SU-DHL-6 (cell line): Measurements from ENCODE around the gene IFI35.
A peak's percentile ranks its signal among the peaks of the same experiment; 100 is the strongest.

Experiments used
- H2AFZ ChIP-seq: fragments of 200-600 bp; sonication (generic); 2 replicates; pipeline ENCODE4 v1.6.1; 2014; ENCODE audit warnings: low read depth, mild to moderate bottlenecking, moderate library complexity, mixed read lengths, antibody characterized with exemption, low read length; ENCODE audit not compliant: severe bottlenecking
- H3F3A ChIP-seq: fragments of 200-600 bp; shearing (Covaris generic); 2 replicates; pipeline ENCODE4 v1.6.0; 2016; ENCODE audit warnings: antibody characterized with exemption, mild to moderate bottlenecking; ENCODE audit not compliant: insufficient read depth
- H3K27ac ChIP-seq: fragments of 200-600 bp; sonication (generic); 2 replicates; pipeline ENCODE4 v1.5.1; 2016; ENCODE audit warnings: low read depth, mild to moderate bottlenecking, low read length, moderate library complexity, mixed read lengths
- H3K27me3 ChIP-seq: fragments of 200-600 bp; sonication (generic), shearing (Covaris generic); 2 replicates; pipeline ENCODE4 v1.6.0; 2014; ENCODE audit warnings: mild to moderate bottlenecking, low read length
- H3K36me3 ChIP-seq: fragments of 200-600 bp; sonication (generic); 2 replicates; pipeline ENCODE4 v1.6.1; 2014; ENCODE audit warnings: mild to moderate bottlenecking, low read length, mixed read lengths
- H3K4me2 ChIP-seq: fragments of 300-600, 200-600 bp; shearing (Covaris generic), sonication (generic); 2 replicates; pipeline ENCODE4 v1.6.0; 2014; ENCODE audit warnings: low read length, low read depth, mild to moderate bottlenecking; ENCODE audit not compliant: poor library complexity, severe bottlenecking
- H3K4me3 ChIP-seq: fragments of 200-600 bp; sonication (generic); 2 replicates; pipeline ENCODE4 v1.5.1; 2014; ENCODE audit warnings: antibody characterized with exemption, low read length, mild to moderate bottlenecking, mixed read lengths; ENCODE audit not compliant: insufficient read depth, poor library complexity, severe bottlenecking
- H3K79me2 ChIP-seq: fragments of 200-600 bp; sonication (generic); 2 replicates; pipeline ENCODE4 v1.6.1; 2014; ENCODE audit warnings: mild to moderate bottlenecking, low read length, moderate library complexity; ENCODE audit not compliant: insufficient read depth
- H3K9ac ChIP-seq: fragments of 200-600 bp; sonication (generic); 2 replicates; pipeline ENCODE4 v1.7.0; 2014; ENCODE audit warnings: mild to moderate bottlenecking, low read length
- H3K9me2 ChIP-seq: fragments of 200-600 bp; sonication (generic); replicated peaks from 2 replicates; pipeline ENCODE4 v1.6.1; 2014; ENCODE audit warnings: low read length; ENCODE audit not compliant: insufficient read depth
- H3K9me3 ChIP-seq: fragments of 200-600 bp; sonication (generic); 2 replicates; pipeline ENCODE4 v1.6.1; 2014; ENCODE audit warnings: low read length, mixed read lengths; ENCODE audit not compliant: insufficient read depth
- H4K20me1 ChIP-seq: fragments of 200-600 bp; sonication (generic); 2 replicates; pipeline ENCODE4 v1.6.1; 2014; ENCODE audit warnings: low read depth, mild to moderate bottlenecking, antibody characterized with exemption, low read length, moderate library complexity, mixed read lengths
- EZH2phosphoT487 ChIP-seq: fragments of 200-600 bp; sonication (generic), shearing (Covaris generic); conservative IDR thresholded peaks from 2 replicates; pipeline ENCODE4 v1.6.1; 2018; ENCODE audit warnings: mild to moderate bottlenecking, antibody characterized with exemption, low read length, moderate library complexity, mixed read lengths
- TF ChIP-seq, protein P1 (sequence below): fragments of 200-600 bp; sonication (generic); IDR thresholded peaks from one replicate; pipeline ENCODE4 v1.5.1; 2017; ENCODE audit warnings: antibody characterized with exemption, mild to moderate bottlenecking, low read length, moderate library complexity; ENCODE audit not compliant: insufficient read depth, poor library complexity, severe bottlenecking

IFI35 gene

DNA sequence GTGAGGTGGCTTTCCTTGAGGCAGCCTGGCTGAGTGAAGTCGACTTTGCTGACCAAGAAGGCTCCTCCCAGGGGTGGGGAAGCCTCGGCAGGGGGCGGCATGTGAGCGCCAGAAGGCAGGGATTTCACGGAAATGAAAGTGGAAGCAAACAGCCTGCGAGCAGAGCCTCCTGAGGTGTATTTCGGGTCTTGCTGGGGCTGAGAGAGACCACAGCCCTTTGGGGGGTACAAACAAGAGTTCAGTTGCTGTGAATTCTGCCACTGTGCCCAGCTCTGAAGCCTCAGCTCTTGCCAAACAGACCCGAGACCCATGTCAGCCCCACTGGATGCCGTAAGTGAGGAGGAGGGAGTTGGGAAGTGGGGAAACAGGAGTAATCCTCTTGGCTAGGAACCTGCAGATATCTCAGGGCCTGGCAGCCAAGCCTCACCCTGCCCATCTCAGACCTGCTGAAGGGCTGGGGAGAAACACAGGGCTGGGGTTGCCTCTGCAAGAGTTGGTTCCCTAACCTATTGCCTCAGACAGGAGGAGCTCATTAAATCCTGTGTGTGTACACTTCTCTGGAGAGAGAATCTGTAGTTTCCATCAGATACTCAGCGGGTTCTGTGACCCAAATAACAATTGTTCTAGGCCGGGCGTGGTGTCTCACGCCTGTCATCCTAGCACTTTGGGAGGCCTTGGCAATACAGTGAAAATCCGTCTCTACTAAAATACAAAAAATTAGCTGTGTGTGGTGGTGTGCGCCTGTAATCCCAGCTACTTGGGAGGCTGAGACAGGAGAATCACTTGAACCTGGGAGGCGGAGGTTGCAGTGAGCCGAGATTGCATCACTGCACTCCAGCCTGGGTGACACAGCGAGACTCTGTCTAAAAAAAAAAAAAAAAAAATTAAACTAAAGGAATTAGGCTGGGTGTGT lies at the start of gene IFI35:
Gene IFI35, plus strand, starts transcription at position 146 of the 913 bp plus-strand sequence. Its CDS starts 164 bp downstream, at position 310.
- Histone ChIP-seq H3K36me3 (peaks cover 10% of the 10 kb centered on the region; the same call in 1 of the 2 replicates), H3K27ac (peak within 1 kb of the TSS; percentile 38), H3K79me2 (no peaks in the 10 kb centered on the region), H3K9me2 (no peaks in the 10 kb centered on the region), H3K27me3 (no peaks in the 10 kb centered on the region), H3K9me3 (no peaks in the 10 kb centered on the region), H4K20me1 (no peaks in the 10 kb centered on the region), H2AFZ (peak within 1 kb of the TSS; percentile 27), H3K9ac (peak within 1 kb of the TSS; percentile 54), H3F3A (peaks cover 23% of the 10 kb centered on the region), H3K4me3 (no peak within 1 kb of the TSS), H3K4me2 (peak within 1 kb of the TSS; percentile 65)
- no peak for TF ChIP-seq EZH2phosphoT487
- TF ChIP-seq, protein P1, sequence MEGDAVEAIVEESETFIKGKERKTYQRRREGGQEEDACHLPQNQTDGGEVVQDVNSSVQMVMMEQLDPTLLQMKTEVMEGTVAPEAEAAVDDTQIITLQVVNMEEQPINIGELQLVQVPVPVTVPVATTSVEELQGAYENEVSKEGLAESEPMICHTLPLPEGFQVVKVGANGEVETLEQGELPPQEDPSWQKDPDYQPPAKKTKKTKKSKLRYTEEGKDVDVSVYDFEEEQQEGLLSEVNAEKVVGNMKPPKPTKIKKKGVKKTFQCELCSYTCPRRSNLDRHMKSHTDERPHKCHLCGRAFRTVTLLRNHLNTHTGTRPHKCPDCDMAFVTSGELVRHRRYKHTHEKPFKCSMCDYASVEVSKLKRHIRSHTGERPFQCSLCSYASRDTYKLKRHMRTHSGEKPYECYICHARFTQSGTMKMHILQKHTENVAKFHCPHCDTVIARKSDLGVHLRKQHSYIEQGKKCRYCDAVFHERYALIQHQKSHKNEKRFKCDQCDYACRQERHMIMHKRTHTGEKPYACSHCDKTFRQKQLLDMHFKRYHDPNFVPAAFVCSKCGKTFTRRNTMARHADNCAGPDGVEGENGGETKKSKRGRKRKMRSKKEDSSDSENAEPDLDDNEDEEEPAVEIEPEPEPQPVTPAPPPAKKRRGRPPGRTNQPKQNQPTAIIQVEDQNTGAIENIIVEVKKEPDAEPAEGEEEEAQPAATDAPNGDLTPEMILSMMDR, result no peak

GRCh38 chr17:42964161-42964932 lies 42.2 kb upstream of the IFI35 start, which contains the start of gene AARSD1:
AARSD1 (minus strand) TSS chr17:42964454; CDS start chr17:42964440, 14 bp downstream.
- Histone ChIP-seq H3F3A (peaks cover 10% of the 10 kb centered on the region), H3K27ac (peak within 1 kb of the TSS; percentile 36), H3K9ac (peak within 1 kb of the TSS; percentile 73), H3K4me3 (peak within 1 kb of the TSS; percentile 83), H3K27me3 (no peaks in the 10 kb centered on the region), H3K36me3 (no peaks in the 10 kb centered on the region; the same call in 1 of the 2 replicates), H2AFZ (peak within 1 kb of the TSS; percentile 77), H3K9me3 (no peaks in the 10 kb centered on the region), H3K79me2 (peaks cover 12% of the 10 kb centered on the region; the same call in 1 of the 2 replicates), H3K9me2 (no peaks in the 10 kb centered on the region), H4K20me1 (no peaks in the 10 kb centered on the region), H3K4me2 (peak within 1 kb of the TSS; percentile 74)
- TF ChIP-seq, protein P1, result no peak
- TF ChIP-seq EZH2phosphoT487, result no peak

DNA sequence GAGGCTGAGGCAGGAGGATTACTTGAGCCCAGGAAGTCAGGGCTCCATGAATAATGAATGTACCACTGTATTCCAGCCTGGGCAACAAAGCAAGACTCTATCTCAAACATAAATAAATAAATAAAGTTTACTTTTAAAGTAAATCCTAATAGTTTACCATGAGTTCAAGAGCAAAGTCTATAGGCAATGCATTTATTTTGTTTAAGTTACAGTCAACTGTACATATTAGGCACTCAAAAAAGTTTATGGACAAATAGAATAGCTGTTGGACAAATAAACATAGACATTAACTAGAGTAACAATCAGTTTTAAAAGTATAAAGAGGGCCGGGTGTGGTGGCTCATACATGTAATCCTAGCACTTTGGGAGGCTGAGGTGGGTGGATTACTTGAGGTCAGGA lies 38.7 kb upstream of the IFI35 start:
- Histone ChIP-seq H3K9me3 (no peaks in the 10 kb centered on the region), H3K4me2 (no peak overlapping the region), H3K9me2 (no peaks in the 10 kb centered on the region), H3K27me3 (no peaks in the 10 kb centered on the region), H3F3A (peaks cover 10% of the 10 kb centered on the region), H3K79me2 (peaks cover 12% of the 10 kb centered on the region; the same call in 1 of the 2 replicates), H3K27ac (no peak overlapping the region), H3K9ac (no peak overlapping the region), H3K36me3 (no peaks in the 10 kb centered on the region), H4K20me1 (no peaks in the 10 kb centered on the region), H3K4me3 (no peak overlapping the region), H2AFZ (no peak overlapping the region)
- TF ChIP-seq, protein P1, result no peak
- TF ChIP-seq EZH2phosphoT487, result no peak
